Body of pancreas (tissue), 4 donors: ENCODE measurements around the gene KCNG4.

ENCODE experiments used
- POLR2A ChIP-seq, 3 donors: fragments of 450-650 bp; IDR thresholded peaks; one replicate each; pipeline ENCODE4 v1.6.1; 2016; ENCODE audit warnings: antibody characterized with exemption in 3 of 3, mild to moderate bottlenecking in 2 of 3
- TF ChIP-seq, protein P1 (sequence below), 7 experiments: fragments of 450-650 bp in 4 of 7; fragments of 200-600 bp in 3 of 7; sonication (generic) in 3 of 7; IDR thresholded peaks; one replicate each; pipeline ENCODE4 v1.5.1; 2016 to 2019; ENCODE audit warnings: antibody characterized with exemption in 7 of 7

DNA sequence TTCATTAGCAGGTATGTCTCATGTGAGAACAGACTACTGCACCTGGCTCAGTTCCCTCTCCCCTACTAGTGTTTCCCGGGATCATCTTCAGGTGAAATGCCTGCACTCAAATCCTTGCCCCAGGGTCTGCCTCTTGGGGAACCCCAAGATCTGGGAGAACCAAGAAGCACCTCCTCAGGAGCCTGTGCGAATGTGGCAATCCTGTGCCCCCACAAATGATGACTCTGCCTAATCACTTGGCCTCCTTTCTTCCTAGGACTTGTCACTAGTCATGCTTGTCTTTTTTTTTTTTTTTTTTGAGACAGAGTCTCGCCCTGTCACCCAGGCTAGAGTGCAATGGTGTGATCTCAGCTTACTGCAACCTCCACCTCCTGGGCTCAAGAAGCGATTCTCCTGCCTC, 27.2 kb downstream of the KCNG4 start:
- TF ChIP-seq POLR2A (IDR thresholded peaks at IDR 0.05) = no peak
- TF ChIP-seq, protein P1, sequence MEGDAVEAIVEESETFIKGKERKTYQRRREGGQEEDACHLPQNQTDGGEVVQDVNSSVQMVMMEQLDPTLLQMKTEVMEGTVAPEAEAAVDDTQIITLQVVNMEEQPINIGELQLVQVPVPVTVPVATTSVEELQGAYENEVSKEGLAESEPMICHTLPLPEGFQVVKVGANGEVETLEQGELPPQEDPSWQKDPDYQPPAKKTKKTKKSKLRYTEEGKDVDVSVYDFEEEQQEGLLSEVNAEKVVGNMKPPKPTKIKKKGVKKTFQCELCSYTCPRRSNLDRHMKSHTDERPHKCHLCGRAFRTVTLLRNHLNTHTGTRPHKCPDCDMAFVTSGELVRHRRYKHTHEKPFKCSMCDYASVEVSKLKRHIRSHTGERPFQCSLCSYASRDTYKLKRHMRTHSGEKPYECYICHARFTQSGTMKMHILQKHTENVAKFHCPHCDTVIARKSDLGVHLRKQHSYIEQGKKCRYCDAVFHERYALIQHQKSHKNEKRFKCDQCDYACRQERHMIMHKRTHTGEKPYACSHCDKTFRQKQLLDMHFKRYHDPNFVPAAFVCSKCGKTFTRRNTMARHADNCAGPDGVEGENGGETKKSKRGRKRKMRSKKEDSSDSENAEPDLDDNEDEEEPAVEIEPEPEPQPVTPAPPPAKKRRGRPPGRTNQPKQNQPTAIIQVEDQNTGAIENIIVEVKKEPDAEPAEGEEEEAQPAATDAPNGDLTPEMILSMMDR (IDR thresholded peaks at IDR 0.05) = no peak
